ENCODE measurements around the gene ZNF385D.

Gene ZNF385D
- total RNA-seq: 0.59 to 2.6 (median 1.4) reads per million in 18 experiments

GRCh38 chr3:21750831-21751391 is at the start of gene ZNF385D:
Gene ZNF385D (minus strand): TSS chr3:21751210. CDS start chr3:21750916, 294 bp downstream.
- DNase-seq: no peak

DNA sequence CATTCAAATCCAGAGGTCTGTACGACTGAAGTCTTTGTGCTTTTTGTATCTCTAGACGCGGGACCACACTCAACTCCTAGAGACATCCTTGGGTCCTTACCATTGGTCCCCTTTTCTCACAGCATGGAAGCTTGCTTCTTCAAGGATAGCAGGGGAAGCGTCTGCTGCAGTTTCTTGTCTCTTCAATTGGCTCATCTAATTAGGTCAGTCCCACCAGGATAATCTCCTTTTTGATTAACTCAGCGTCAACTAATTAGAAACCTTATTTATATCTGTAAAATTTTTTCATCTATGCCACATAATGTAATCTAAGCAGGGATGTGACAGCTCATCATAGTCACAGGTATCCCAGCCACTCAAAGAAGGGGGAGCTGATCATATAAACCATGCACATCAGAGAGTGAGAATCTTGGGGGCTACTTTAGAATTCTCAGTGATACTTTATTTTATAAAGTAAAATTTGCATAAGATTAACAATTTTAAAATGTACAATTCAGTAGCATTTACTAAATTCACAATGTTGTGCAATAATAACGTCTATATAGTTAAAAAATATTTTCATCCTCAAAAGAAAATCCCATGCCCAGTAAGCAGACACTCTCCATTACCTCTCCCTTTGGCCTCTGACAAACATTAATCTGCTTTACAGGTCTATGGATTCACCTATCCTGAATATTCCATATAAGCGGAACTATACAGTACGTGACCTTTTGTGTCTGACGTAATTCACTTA is 47.5 kb upstream of the ZNF385D start:
- DNase-seq: no peak

DNA sequence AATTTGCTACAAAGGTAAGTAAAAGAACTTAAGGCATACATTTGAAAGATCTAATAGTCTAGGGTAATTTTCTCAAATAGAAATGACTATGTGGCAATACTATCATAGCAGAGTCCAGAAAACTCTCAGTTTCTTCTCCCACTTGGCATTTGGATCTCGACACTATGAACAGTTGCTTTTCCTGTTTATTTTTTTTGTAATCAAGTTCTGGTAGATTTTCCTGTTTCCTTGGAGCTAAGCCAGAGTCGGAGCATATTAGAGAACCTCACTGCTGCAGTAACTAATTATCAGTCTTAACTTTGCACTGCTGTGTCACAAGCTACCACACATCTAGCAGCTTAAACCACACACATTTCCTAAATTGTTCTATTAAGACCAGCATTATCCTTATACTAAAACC is 44.9 kb upstream of the ZNF385D start:
- DNase-seq: no peak

DNA sequence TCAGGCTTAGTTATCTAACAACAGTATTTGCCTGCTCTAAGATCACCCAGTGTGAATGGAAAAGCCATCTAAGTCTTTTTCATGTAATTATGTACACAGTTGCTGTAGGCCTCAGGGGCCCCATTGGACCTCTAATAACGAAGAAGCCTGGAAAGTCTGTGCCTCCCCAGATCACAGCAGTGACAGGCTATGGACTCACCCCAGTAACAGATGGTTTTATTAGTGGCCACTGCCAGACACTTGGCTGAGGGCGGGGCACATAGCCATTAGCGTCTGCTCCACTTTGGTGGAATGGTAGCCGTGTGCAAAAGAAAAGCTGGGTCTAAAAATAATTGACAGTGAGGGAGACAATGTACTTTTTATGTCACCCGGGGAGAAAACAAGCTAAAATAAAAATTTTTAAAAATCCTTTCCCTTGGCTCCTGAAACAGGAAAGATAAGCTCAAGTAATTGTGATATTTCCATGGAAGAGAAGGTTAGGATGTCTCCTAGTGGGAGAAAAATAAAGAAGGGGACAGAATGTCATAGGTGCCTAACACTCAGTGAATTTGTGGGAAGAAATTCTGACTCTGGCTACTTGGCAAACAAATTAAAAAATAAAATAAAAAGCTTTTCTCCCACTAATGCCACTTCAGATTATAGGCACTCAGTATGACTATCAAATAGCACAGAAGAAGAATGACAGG is 44.3 kb upstream of the ZNF385D start:
- no peak for DNase-seq

DNA sequence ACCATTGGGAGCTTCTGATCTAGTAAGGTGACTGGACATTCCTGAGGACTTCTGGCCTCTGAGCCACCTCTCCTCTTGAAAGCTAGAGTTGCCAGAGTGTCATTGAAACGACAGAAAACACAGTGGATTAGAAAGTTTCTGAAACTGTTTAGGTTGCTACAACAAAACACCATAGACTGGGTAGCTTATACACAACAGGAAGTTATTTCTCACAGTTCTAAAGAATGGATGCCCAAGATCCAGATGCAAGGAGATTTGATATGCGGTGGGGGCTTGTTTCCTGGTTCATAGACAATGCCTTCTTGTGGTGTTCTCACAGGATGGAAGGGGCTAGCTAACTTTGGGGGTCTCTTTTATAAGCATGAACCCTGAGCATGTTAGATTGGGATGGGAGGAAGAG is 43.3 kb upstream of the ZNF385D start:
- no peak for DNase-seq

GRCh38 chr3:21792176-21792575 is 41.2 kb upstream of the ZNF385D start:
- no peak for DNase-seq

DNA sequence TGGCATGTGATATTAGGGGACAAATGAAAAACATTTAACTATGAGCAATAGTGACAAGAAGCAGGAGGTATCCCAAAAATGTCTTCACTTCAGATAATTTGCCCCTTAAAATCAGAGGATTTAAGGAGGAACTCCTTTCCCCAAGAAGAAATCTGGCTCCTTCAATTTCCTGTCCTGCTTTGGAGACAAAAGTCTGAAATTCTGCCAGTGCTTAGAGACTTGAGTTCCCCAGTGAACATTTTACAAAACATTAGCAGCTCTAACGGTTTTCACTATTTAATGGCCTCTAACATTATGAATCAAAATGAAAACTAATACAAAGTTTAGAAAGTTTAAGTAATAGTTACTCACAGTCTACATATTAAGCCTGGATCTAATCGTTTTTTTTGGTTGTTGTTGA is 40.3 kb upstream of the ZNF385D start:
- no peak for DNase-seq

GRCh38 chr3:21790466-21790865 is 39.5 kb upstream of the ZNF385D start:
- no peak for DNase-seq

DNA sequence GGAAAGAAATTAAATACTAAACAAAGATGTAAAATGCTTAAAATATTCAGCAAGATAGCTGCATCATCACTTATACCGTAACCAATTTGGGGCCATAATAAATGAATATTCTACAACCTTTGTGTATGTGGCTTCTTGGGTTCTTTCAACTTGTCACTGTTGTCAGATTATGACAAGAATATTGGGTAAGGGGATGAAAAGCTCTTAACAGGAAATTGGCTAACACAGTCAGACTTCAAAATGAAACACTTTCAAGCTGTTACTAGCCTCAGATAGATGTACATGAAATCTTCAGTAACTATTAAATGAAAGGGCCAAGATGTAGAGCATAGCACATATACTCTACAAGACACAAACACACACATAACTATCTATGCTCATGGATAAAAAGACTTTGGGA is 38.7 kb upstream of the ZNF385D start:
- no peak for DNase-seq

- DNase-seq: no peak
Observed at GRCh38 chr3:21786438-21786797, 35.4 kb upstream of the ZNF385D start.

GRCh38 chr3:21785765-21786437 is 34.9 kb upstream of the ZNF385D start:
- DNase-seq: no peak

DNA sequence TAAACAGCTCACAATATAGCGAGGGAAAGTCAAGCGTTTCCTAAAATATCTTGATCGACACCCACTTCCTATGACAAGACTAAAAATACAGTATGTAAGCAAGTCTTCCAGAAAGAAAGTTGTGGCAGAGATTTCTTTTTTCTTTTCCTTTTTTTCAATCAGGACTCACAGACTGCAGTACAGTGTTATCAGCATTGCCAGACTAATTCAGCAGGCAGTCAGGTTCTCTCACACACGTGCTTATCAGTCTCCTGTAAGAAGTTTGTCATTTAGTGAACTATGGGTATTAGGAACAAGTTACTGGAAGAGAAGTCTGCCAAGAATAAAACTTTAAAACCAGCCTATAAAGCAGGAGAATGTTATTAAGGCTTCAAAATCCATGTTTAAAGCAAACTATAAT is 32.8 kb upstream of the ZNF385D start:
- DNase-seq: no peak

DNA sequence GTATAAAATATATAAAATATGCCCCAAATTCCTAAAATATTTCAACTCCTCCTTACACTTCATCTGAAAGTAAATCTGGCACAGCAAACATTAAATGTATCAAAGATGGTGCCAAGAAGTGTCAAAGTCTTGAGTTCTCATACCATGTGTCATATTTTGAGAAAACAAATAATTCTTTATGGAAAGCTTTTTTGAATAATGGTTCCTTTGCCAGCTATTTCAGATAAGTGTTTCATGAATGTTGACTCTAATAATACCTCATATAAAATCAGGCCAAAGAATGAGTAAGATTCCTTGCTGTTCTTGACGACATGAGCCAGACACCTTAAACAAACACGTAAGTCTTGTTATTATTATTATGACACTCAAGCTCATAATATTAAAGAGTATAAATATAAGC is 30.3 kb upstream of the ZNF385D start:
- no peak for DNase-seq

DNA sequence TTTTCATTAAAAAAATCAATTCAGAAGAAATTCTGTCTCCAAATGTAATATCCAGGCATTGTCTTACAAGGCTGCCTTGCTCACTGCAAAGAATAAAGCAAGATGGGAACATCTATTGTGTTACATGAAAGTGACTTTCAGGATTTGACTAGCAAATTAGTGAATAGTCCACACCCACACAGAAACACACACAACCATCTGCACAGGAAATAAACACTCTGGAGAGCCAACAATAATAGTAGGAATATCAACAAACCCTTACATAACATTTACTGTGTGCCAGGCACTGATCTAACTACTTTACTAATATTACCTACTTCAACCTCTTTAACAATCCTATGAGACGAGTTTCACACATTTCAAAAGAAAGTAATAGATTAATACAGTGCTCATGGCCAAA is 28.9 kb upstream of the ZNF385D start:
- DNase-seq: no peak

- DNase-seq: no peak
Observed at GRCh38 chr3:21778715-21779114, 27.7 kb upstream of the ZNF385D start.

DNA sequence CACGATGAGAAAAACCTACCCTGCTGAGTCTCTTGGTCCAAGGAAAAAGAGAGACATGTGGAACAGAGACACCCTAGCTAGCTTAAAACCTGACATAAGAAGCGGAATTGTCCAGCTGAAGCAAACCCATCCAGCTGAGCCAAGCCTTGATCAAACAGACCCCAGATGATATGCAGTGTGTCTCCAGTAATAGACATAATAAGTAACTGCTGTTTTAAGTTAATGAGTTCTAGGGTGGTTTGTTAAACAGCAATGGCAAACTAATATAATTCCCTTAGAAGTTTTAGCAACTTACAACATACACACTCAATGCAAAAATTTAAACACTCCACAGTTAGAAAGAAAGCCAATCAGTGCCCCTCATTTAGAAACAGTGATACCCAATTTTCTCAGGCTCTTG is 26.8 kb upstream of the ZNF385D start:
- DNase-seq: no peak

- DNase-seq: no peak
Observed at GRCh38 chr3:21766002-21766401, 15.0 kb upstream of the ZNF385D start.

DNA sequence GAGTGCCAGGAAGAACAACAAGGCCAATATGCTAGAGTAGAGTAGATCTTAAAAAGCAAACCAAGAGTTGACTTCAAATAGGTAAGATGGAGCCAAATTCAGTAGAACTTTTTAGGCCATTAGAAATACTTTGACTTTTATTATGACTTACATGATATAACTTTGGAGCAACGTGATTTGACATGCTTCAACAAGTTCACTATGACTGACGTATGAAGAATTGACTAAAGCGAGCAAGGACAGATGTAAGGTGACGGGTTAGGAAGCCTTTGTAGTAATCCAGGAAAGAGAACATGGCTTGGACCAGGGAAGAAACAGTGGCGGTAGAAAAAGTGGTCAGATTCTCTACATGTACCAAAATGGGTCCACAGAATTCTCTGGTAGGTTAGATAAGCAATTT is 4.9 kb upstream of the ZNF385D start:
- DNase-seq: no peak

GRCh38 chr3:21754839-21755238 is 3.8 kb upstream of the ZNF385D start:
- DNase-seq: no peak

GRCh38 chr3:21752749-21753347 is 1.8 kb upstream of the ZNF385D start:
- no peak for DNase-seq

GRCh38 chr3:21751886-21752285 is 876 bp upstream of the ZNF385D start:
- no peak for DNase-seq

DNA sequence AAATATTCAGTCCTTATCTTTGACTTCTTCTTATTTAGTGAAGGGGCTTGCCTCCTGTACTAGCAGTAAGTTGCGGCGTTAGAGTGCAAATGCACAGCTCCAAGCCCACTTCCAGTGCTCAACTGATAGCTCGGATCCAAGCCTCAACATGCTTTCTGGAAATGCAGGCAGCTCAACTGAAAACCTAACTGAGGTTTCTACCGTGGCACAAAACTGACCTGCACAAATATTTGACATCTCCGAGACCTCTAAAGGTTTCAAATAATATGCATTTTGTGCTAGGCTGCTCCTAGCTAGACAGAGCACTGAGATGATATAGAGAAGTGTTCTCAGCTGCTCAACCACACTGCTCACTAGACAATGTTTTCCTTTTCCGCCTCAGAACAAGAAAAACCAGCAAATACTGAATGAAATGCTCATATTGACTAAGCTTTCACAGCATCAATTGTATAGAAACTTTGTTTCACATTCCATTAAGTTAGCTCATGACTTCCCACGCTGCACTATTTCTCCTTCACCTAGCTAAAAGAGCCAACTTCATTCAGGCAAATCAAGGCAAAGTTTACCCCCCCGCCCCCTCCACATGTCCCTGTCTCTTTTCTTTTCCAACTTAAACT is 822 bp downstream of the ZNF385D start:
- no peak for DNase-seq

Data from inflammatory macrophage (primary cell).